ENCODE data around the gene MICB.
"Not testable (repeated sequence)": the region's sequence is repeated elsewhere in the genome, so short reads cannot be mapped to it uniquely, and the experiment has no call there.

Gene MICB

GRCh38 chr6:31509036-31509435, 11.1 kb downstream of the MICB start:
- DNase-seq (ENCODE audit: low spot score): not testable (repeated sequence)

- DNase-seq (ENCODE audit: low spot score): no peak
Observed at GRCh38 chr6:31510007-31510406, 12.1 kb downstream of the MICB start.

- DNase-seq (ENCODE audit: low spot score): no peak
Observed at GRCh38 chr6:31513456-31514165, 15.7 kb downstream of the MICB start.

GRCh38 chr6:31521835-31522234, 23.9 kb downstream of the MICB start:
- no peak for DNase-seq (ENCODE audit: low spot score)

GRCh38 chr6:31525553-31525931, 27.6 kb downstream of the MICB start:
- DNase-seq (ENCODE audit: low spot score): no peak

- no peak for DNase-seq (ENCODE audit: low spot score)
Observed at GRCh38 chr6:31525932-31526591, 28.1 kb downstream of the MICB start.

GRCh38 chr6:31528307-31528777, 30.4 kb downstream of the MICB start:
- DNase-seq (ENCODE audit: low spot score): no peak

- no peak for DNase-seq (ENCODE audit: low spot score)
Observed at GRCh38 chr6:31528821-31529328, 30.9 kb downstream of the MICB start, which contains the start of gene MCCD1. TSS of gene MCCD1 (plus strand) at chr6:31528962. CDS start at chr6:31529015, 53 bp downstream.

GRCh38 chr6:31529329-31530150, 31.6 kb downstream of the MICB start:
- DNase-seq (ENCODE audit: low spot score): no peak

GRCh38 chr6:31530659-31531058, 32.7 kb downstream of the MICB start:
- no peak for DNase-seq (ENCODE audit: low spot score)

GRCh38 chr6:31531162-31531561, 33.2 kb downstream of the MICB start:
- DNase-seq (ENCODE audit: low spot score): no peak

- DNase-seq (ENCODE audit: low spot score): no peak
Observed at GRCh38 chr6:31531771-31532643, 34.1 kb downstream of the MICB start.

- no peak for DNase-seq (ENCODE audit: low spot score)
Observed at GRCh38 chr6:31532644-31533454, 34.9 kb downstream of the MICB start.

- DNase-seq (ENCODE audit: low spot score): no peak
Observed at GRCh38 chr6:31533455-31533841, 35.5 kb downstream of the MICB start.

GRCh38 chr6:31534011-31534410, 36.1 kb downstream of the MICB start:
- no peak for DNase-seq (ENCODE audit: low spot score)

- no peak for DNase-seq (ENCODE audit: low spot score)
Observed at GRCh38 chr6:31534521-31535040, 36.6 kb downstream of the MICB start.

- no peak for DNase-seq (ENCODE audit: low spot score)
Observed at GRCh38 chr6:31535538-31536324, 37.8 kb downstream of the MICB start.

- DNase-seq (ENCODE audit: low spot score): peak; percentile 44
Observed at GRCh38 chr6:31538805-31539400, 41.0 kb downstream of the MICB start.

- no peak for DNase-seq (ENCODE audit: low spot score)
Observed at GRCh38 chr6:31540640-31541039, 42.7 kb downstream of the MICB start.

Measured in CD4-positive, alpha-beta T cell treated with Interleukin-2 at 100 ng/mL for 4 hours (primary cell).